Smooth muscle cell (in vitro differentiated cells): ENCODE data around the gene TOM1L2. TPM values are rescaled to one million over a fixed set of nuclear protein-coding genes. Genes with fewer than 3 reads are reported as not detected.

ENCODE experiments used
- DNase-seq: peaks from one replicate; lab custom pipeline; 2025; ENCODE audit not compliant: unreplicated experiment; lab: John Stamatoyannopoulos, UW
- H2AFZ ChIP-seq: fragments of 200-600 bp; sonication (generic); 2 replicates; pipeline ENCODE4 v1.6.0; 2016; ENCODE audit warnings: antibody characterized with exemption, low read depth, mild to moderate bottlenecking
- H3F3A ChIP-seq: fragments of 200-600 bp; sonication (generic); 2 replicates; pipeline ENCODE4 v1.6.0; 2017; ENCODE audit warnings: antibody characterized with exemption, low read depth
- H3K27ac ChIP-seq: fragments of 200-600 bp; sonication (generic); 2 replicates; pipeline ENCODE4 v1.5.1; 2016; ENCODE audit warnings: low read depth, mild to moderate bottlenecking
- H3K27me3 ChIP-seq: fragments of 200-600 bp; sonication (generic); 2 replicates; pipeline ENCODE4 v1.6.1; 2016; ENCODE audit warnings: low read depth, mild to moderate bottlenecking
- H3K36me3 ChIP-seq: fragments of 200-600 bp; sonication (generic); 2 replicates; pipeline ENCODE4 v1.5.1; 2016; ENCODE audit warnings: low read depth
- H3K4me1 ChIP-seq: fragments of 200-600 bp; sonication (generic); 2 replicates; pipeline ENCODE4 v1.5.1; 2016; ENCODE audit warnings: low read depth
- H3K4me2 ChIP-seq: fragments of 200-600 bp; sonication (generic); 2 replicates; pipeline ENCODE4 v1.6.0; 2016; ENCODE audit warnings: mild to moderate bottlenecking
- H3K4me3 ChIP-seq: fragments of 200-600 bp; sonication (generic); 2 replicates; pipeline ENCODE4 v1.5.1; 2016; ENCODE audit warnings: mild to moderate bottlenecking
- H3K79me2 ChIP-seq: fragments of 200-600 bp; sonication (generic); 2 replicates; pipeline ENCODE4 v1.6.0; 2016; ENCODE audit warnings: low read depth, mild to moderate bottlenecking
- H3K9ac ChIP-seq: fragments of 200-600 bp; sonication (generic); 2 replicates; pipeline ENCODE4 v1.6.0; 2016; ENCODE audit warnings: low read depth
- H3K9me3 ChIP-seq: fragments of 200-600 bp; sonication (generic); replicated peaks from 2 replicates; pipeline ENCODE4 v1.5.1; 2016; ENCODE audit warnings: low read depth
- H4K20me1 ChIP-seq: fragments of 200-600 bp; sonication (generic); 2 replicates; pipeline ENCODE4 v1.6.0; 2016; ENCODE audit warnings: low read depth
- WGBS: methylation state at CpG from one replicate; pipeline ENCODE4 v1.1.7; 2016; ENCODE audit warnings: low lambda C conversion rate; 5-methylcytosine and 5-hydroxymethylcytosine counted together
- polyA plus RNA-seq: library from polyadenylated mRNA; unstranded; fragments of >200 nt; fragmentation: Nextera tagmentation; extraction: Ambion mirVana; gene quantifications from 2 replicates; pipeline ENCODE4 v1.2.1, GENCODE V29; 2016
- total RNA-seq: library from RNA; depleted of rRNA; stranded (reverse); fragments of >200 nt; gene quantifications from 2 replicates; pipeline ENCODE4 v1.2.3, GENCODE V29; 2014
- TF ChIP-seq, protein P1 (sequence below): fragments of 200-600 bp; sonication (generic); IDR thresholded peaks from 2 replicates; pipeline ENCODE4 v1.5.1; 2017; ENCODE audit warnings: borderline replicate concordance, mild to moderate bottlenecking, antibody characterized with exemption; ENCODE audit not compliant: insufficient read depth, poor library complexity, severe bottlenecking

The TOM1L2 gene
- total and polyA plus RNA-seq, 2 experiments from 2014 or later, result 20.3 to 27.0 TPM

DNA sequence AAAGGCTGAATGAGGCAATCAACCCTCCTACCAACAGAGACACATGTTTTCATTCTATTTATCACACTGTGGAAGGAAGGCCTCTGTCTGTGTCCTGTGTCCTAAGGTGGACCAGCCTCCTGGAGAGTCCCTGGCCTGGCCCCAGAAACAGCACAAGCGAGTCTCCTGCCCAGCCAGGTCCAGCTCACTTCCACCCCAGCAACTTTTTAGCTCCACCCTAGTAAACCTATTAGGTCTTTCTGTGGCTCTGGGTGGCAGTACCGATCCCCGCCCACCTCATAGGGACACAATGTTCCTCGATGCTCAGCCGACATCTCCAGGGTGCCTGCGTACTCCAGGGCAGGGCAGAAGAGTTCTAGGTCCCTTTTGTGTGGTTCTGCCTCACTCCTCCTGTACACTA is 11.2 kb upstream of the TOM1L2 start:
- Histone ChIP-seq H3K4me2 (no peak overlapping the region), H3K9ac (no peak overlapping the region), H3K79me2 (no peaks in the 10 kb centered on the region), H3K9me3 (no peaks in the 10 kb centered on the region), H3K4me3 (no peak overlapping the region), H2AFZ (no peak overlapping the region), H3K27me3 (no peaks in the 10 kb centered on the region), H3K36me3 (no peaks in the 10 kb centered on the region), H3K4me1 (no peaks in the 10 kb centered on the region), H3F3A (no peaks in the 10 kb centered on the region), H3K27ac (no peak overlapping the region), H4K20me1 (no peaks in the 10 kb centered on the region)
- TF ChIP-seq, protein P1, sequence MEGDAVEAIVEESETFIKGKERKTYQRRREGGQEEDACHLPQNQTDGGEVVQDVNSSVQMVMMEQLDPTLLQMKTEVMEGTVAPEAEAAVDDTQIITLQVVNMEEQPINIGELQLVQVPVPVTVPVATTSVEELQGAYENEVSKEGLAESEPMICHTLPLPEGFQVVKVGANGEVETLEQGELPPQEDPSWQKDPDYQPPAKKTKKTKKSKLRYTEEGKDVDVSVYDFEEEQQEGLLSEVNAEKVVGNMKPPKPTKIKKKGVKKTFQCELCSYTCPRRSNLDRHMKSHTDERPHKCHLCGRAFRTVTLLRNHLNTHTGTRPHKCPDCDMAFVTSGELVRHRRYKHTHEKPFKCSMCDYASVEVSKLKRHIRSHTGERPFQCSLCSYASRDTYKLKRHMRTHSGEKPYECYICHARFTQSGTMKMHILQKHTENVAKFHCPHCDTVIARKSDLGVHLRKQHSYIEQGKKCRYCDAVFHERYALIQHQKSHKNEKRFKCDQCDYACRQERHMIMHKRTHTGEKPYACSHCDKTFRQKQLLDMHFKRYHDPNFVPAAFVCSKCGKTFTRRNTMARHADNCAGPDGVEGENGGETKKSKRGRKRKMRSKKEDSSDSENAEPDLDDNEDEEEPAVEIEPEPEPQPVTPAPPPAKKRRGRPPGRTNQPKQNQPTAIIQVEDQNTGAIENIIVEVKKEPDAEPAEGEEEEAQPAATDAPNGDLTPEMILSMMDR, result no peak
- 84% methylated on average over 6 of the region's 6 CpGs for WGBS
- no peak for DNase-seq

DNA sequence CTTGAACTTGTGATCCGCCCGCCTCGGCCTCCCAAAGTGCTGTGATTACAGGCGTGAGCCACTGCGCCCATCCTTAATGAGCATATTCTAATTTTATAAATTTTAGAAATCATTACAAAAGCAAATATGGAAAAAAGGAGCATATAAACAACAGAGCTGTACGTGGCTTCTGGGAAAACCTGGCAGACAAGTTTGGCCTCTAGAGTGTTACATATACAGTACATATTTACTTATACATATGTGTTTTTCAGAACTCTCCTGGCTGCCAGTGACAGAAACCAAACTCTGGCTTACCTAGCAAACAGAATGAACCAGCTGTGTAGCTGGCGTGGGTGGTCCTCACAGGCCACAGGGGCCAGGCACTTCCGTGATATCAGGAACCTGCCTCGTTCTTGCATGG is 10.6 kb upstream of the TOM1L2 start:
- Histone ChIP-seq H3K27me3 (no peaks in the 10 kb centered on the region), H3K4me3 (no peak overlapping the region), H4K20me1 (no peaks in the 10 kb centered on the region), H3K79me2 (no peaks in the 10 kb centered on the region), H3K27ac (no peak overlapping the region), H3K36me3 (no peaks in the 10 kb centered on the region), H3F3A (no peaks in the 10 kb centered on the region), H3K4me1 (no peaks in the 10 kb centered on the region), H3K9ac (no peak overlapping the region), H3K4me2 (no peak overlapping the region), H3K9me3 (no peaks in the 10 kb centered on the region), H2AFZ (no peak overlapping the region)
- no peak for DNase-seq
- 93% methylated on average over 9 of the region's 9 CpGs for WGBS
- TF ChIP-seq, protein P1, result no peak

DNA sequence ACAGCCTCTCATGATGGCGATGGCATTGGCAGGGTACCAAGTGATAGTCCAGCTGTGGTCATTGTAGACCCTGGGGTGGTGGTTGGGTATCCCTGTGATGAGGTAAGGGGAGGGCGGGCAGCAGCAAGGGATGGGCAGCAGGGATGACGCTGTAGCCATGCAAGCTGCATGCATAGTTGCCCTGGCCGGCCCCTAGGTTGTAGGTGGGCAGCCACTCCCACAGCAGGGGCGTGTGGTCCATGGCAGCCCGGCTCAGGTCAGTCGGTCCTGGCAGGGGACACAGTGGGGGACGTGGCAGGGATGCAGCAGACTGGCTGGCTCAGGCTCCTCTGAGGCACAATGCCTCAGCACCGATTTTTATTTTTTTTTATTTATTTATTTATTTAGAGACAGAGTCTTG is 9.1 kb upstream of the TOM1L2 start:
- Histone ChIP-seq H3K27ac (no peak overlapping the region), H3K27me3 (no peaks in the 10 kb centered on the region), H3K4me2 (no peak overlapping the region), H3K4me3 (no peak overlapping the region), H3F3A (no peaks in the 10 kb centered on the region), H3K4me1 (no peaks in the 10 kb centered on the region), H2AFZ (no peak overlapping the region), H3K9me3 (no peaks in the 10 kb centered on the region), H3K36me3 (no peaks in the 10 kb centered on the region), H3K79me2 (no peaks in the 10 kb centered on the region), H3K9ac (no peak overlapping the region), H4K20me1 (no peaks in the 10 kb centered on the region)
- 87% methylated on average over 9 of the region's 9 CpGs for WGBS
- no peak for DNase-seq
- TF ChIP-seq, protein P1, result no peak

DNA sequence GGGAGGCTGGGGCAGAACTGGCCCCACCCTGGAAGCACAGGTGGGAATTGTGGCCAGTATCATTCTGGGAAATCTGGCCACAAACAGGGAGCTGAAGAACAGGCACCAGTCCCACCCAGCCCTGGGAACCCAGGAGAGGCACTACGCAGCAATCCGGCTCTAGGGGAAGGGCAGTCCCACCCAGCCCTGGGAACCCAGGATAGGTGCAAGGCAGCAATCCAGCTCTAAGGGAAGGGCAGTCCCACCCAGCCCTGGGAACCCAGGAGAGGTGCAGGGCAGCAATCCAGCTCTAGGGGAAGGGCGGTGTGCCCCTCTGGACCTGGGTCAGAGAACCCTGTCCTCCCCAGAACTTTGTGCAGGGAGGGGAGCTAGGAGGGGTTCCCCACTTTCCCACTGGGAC is 7.6 kb upstream of the TOM1L2 start:
- no peak overlapping the region for H3K4me2 ChIP-seq
- H3F3A ChIP-seq, result no peaks in the 10 kb centered on the region
- H3K27ac ChIP-seq, result no peak overlapping the region
- WGBS, result 65% methylated on average over 3 of the region's 3 CpGs
- H3K27me3 ChIP-seq, result no peaks in the 10 kb centered on the region
- H3K9ac ChIP-seq, result no peak overlapping the region
- H4K20me1 ChIP-seq, result no peaks in the 10 kb centered on the region
- H3K9me3 ChIP-seq, result no peaks in the 10 kb centered on the region
- no peaks in the 10 kb centered on the region for H3K4me1 ChIP-seq
- no peaks in the 10 kb centered on the region for H3K79me2 ChIP-seq
- H3K36me3 ChIP-seq, result no peaks in the 10 kb centered on the region
- TF ChIP-seq, protein P1, result no peak
- H2AFZ ChIP-seq, result no peak overlapping the region
- no peak overlapping the region for H3K4me3 ChIP-seq
- no peak for DNase-seq
